Calu3 (cell line): ENCODE measurements around the gene TBC1D21. TPM values are rescaled to one million over a fixed set of nuclear protein-coding genes. Genes with fewer than 3 reads are reported as not detected.

Experiments
- BruUV-seq: library from RNA; stranded (reverse); fragments of 400-500 nt; replicated peaks from 2 replicates; lab custom pipeline; 2021; lab: Mats Ljungman, UMichigan
- CTCF ChIA-PET: fragments of 300-600 bp; sonication (Branson Sonifier 250); formaldehyde crosslinking; loops from one replicate; lab custom pipeline; 2022; ENCODE audit warnings: antibody characterized with exemption; lab: Charles Lee
- DNase-seq: peaks from one replicate; pipeline ENCODE4 v3.0.0; 2022
- H3K27ac Mint-ChIP-seq: one replicate; pipeline ENCODE4 v1.8.0; 2022; ENCODE audit warnings: mixed read lengths; ENCODE audit not compliant: unreplicated experiment
- H3K27me3 Mint-ChIP-seq: one replicate; pipeline ENCODE4 v1.8.0; 2022; ENCODE audit warnings: mixed read lengths; ENCODE audit not compliant: unreplicated experiment
- H3K36me3 Mint-ChIP-seq: one replicate; pipeline ENCODE4 v1.8.0; 2022; ENCODE audit warnings: mild to moderate bottlenecking, moderate library complexity, mixed read lengths; ENCODE audit not compliant: insufficient read depth, unreplicated experiment
- H3K4me1 Mint-ChIP-seq: one replicate; pipeline ENCODE4 v1.8.0; 2022; ENCODE audit warnings: mild to moderate bottlenecking, low read depth, mixed read lengths; ENCODE audit not compliant: unreplicated experiment
- H3K4me3 Mint-ChIP-seq: one replicate; pipeline ENCODE4 v1.8.0; 2022; ENCODE audit warnings: mild to moderate bottlenecking, low read depth, moderate library complexity, mixed read lengths; ENCODE audit not compliant: unreplicated experiment
- H3K9me3 Mint-ChIP-seq: one replicate; pipeline ENCODE4 v1.8.0; 2022; ENCODE audit warnings: low read depth, mixed read lengths; ENCODE audit not compliant: unreplicated experiment
- intact Hi-C: fragments of 100-400 bp; cut with micrococcal nuclease; formaldehyde crosslinking; loops from one replicate; pipeline ENCODE4 v1.10.0; 2022; ENCODE audit not compliant: unreplicated experiment
- total RNA-seq: library from RNA; stranded (reverse); gene quantifications from 2 replicates; pipeline ENCODE4 v1.2.3, GENCODE V29; 2022
- TF ChIP-seq, protein P1 (sequence below): fragments of 200-600 bp; IDR thresholded peaks from one replicate; pipeline ENCODE4 v1.8.0; 2022; ENCODE audit warnings: antibody characterized with exemption; ENCODE audit not compliant: unreplicated experiment

The TBC1D21 gene
- total RNA-seq, 1 experiment from 2014 or later = not detected

DNA sequence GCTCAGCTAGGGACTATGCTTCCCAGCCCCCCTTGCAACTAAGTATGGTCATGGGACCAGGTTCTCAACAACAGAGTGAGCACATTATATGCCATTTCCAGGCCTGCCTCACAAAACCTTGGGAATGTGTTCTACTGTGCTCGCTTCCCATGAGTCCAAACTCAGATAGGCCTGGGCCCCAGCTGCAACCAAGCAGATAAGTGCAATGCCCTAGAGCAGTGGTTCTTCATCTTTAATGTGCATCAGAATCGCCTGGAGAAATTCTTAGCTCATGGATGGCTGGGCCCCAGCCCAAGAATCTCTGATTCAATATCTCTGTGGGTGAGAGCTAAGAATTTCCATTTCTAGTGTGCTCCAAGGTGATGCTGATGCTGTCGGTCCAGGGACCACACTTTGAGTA is 27.5 kb upstream of the TBC1D21 start:
- H3K4me1 Mint-ChIP-seq = no peaks in the 10 kb centered on the region
- intact Hi-C loops = no loop called here
- BruUV-seq = no TSS peak
- TF ChIP-seq, protein P1, sequence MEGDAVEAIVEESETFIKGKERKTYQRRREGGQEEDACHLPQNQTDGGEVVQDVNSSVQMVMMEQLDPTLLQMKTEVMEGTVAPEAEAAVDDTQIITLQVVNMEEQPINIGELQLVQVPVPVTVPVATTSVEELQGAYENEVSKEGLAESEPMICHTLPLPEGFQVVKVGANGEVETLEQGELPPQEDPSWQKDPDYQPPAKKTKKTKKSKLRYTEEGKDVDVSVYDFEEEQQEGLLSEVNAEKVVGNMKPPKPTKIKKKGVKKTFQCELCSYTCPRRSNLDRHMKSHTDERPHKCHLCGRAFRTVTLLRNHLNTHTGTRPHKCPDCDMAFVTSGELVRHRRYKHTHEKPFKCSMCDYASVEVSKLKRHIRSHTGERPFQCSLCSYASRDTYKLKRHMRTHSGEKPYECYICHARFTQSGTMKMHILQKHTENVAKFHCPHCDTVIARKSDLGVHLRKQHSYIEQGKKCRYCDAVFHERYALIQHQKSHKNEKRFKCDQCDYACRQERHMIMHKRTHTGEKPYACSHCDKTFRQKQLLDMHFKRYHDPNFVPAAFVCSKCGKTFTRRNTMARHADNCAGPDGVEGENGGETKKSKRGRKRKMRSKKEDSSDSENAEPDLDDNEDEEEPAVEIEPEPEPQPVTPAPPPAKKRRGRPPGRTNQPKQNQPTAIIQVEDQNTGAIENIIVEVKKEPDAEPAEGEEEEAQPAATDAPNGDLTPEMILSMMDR = no peak
- CTCF ChIA-PET = no interaction called here
- H3K36me3 Mint-ChIP-seq = no peaks in the 10 kb centered on the region
- H3K27ac Mint-ChIP-seq = no peak overlapping the region
- H3K27me3 Mint-ChIP-seq = peaks cover 91% of the 10 kb centered on the region
- H3K4me3 Mint-ChIP-seq = no peak overlapping the region
- DNase-seq = no peak
- H3K9me3 Mint-ChIP-seq = peaks cover 2% of the 10 kb centered on the region

DNA sequence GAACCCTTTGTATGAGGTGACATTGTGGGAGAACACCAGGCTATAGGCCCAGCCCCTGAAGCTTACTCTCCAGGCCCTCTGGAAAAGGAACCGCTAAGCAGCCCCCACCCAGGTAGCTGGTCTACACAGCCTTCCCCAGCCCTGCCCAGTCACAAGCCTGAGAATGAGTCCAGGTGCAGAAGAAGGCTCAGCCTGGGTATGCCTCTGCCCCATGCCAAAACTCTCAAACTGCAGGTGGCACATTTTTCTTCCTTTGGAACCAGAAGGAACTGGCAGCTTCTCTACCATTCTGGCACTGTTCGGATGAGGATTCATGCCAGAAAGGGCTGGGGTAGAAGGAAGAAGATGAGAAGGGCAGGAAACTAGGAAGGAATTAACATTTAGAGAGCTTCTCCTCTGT is 23.7 kb upstream of the TBC1D21 start:
- peaks cover 99% of the 10 kb centered on the region for H3K27me3 Mint-ChIP-seq
- intact Hi-C loops = no loop called here
- no peaks in the 10 kb centered on the region for H3K36me3 Mint-ChIP-seq
- CTCF ChIA-PET = interaction anchor here (1.2 kb wide), 1 partner anchor 23 kb away, joined by 3 read pairs; no protein-coding TSS in a partner anchor
- no peaks in the 10 kb centered on the region for H3K9me3 Mint-ChIP-seq
- no TSS peak for BruUV-seq
- no peak overlapping the region for H3K4me3 Mint-ChIP-seq
- DNase-seq = no peak
- no peak overlapping the region for H3K27ac Mint-ChIP-seq
- H3K4me1 Mint-ChIP-seq = no peaks in the 10 kb centered on the region
- TF ChIP-seq, protein P1 = no peak

DNA sequence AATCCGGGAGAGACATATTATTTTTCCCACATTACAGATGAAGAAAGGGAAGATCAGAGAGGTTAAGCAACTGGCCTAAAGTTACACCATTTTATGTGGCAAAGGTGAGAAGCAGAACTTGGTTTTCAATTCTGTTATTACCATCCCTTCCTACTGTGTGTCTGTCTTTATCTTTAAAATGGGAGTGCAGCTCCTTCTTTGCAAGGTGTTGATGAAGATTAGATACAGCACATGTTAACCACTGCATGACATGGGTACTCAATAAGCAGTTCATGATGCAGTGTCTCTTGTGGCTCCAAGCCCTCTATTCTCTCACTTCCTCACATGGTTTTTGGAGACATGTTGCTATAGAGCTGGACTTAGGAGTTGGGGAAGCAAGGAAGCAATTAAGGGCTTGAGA is 23.1 kb upstream of the TBC1D21 start:
- BruUV-seq = no TSS peak
- CTCF ChIA-PET = no interaction called here
- Mint-ChIP-seq H3K27me3 (peaks cover 100% of the 10 kb centered on the region), H3K36me3 (no peaks in the 10 kb centered on the region), H3K27ac (no peak overlapping the region), H3K4me3 (no peak overlapping the region), H3K9me3 (no peaks in the 10 kb centered on the region), H3K4me1 (no peaks in the 10 kb centered on the region)
- intact Hi-C loops = no loop called here
- TF ChIP-seq, protein P1 = no peak
- no peak for DNase-seq

DNA sequence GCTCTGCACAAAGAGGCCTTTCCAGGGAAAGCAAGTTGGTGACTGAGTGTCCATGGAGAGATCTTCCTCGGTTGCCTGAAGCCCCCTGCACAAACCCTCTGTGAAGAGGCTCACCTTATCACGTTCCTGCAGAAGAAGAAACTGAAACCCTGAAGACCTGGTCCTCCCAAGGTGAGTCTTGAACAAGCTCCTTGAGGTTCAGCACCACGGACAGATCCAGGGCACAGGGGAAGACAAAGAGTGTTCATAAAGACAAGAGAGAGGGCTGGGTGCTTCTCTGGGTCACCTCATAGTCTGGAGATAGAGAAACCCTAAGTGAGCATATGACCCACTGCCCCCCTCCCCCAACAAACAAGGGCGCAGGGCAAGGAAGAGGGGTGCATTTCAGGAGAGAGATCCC is 21.7 kb upstream of the TBC1D21 start:
- H3K27ac Mint-ChIP-seq = no peak overlapping the region
- no peaks in the 10 kb centered on the region for H3K9me3 Mint-ChIP-seq
- peak; percentile 63 for DNase-seq
- peaks cover 100% of the 10 kb centered on the region for H3K27me3 Mint-ChIP-seq
- TF ChIP-seq, protein P1 = no peak
- intact Hi-C loops = no loop called here
- CTCF ChIA-PET = interaction anchor here (0.6 to 0.8 kb wide), 3 partner anchors 12 to 135 kb away, joined by 3 to 6 read pairs (median 3); no protein-coding TSS in a partner anchor
- no peaks in the 10 kb centered on the region for H3K36me3 Mint-ChIP-seq
- no peaks in the 10 kb centered on the region for H3K4me1 Mint-ChIP-seq
- no TSS peak for BruUV-seq
- H3K4me3 Mint-ChIP-seq = no peak overlapping the region
